ENCODE data around the gene CFH.

Gene CFH

GRCh38 chr1:196608390-196609369, 43.2 kb upstream of the CFH start, which contains the start of gene KCNT2:
TSS of gene KCNT2 (minus strand) at chr1:196608440. CDS start at chr1:196608309, 131 bp downstream.
- Histone ChIP-seq H3K27ac (ENCODE audit: low read depth, low read length) (no peak within 1 kb of the TSS), H4K20me1 (ENCODE audit: control insufficient read depth, insufficient read depth, low read depth, low read length) (no peaks in the 10 kb centered on the region), H3F3A (ENCODE audit: control insufficient read depth, insufficient read depth) (no peaks in the 10 kb centered on the region), H3K4me2 (ENCODE audit: low read length) (no peak within 1 kb of the TSS), H3K36me3 (ENCODE audit: control insufficient read depth, low read length) (no peaks in the 10 kb centered on the region), H3K9me2 (replicated peaks; ENCODE audit: control insufficient read depth, low read length) (no peaks in the 10 kb centered on the region), H3K9me3 (ENCODE audit: control insufficient read depth, insufficient read depth, low read length) (no peaks in the 10 kb centered on the region), H3K4me1 (ENCODE audit: control insufficient read depth, low read length) (no peaks in the 10 kb centered on the region), H3K27me3 (ENCODE audit: control insufficient read depth, low read length) (no peaks in the 10 kb centered on the region), H3K4me3 (ENCODE audit: low read length) (no peak within 1 kb of the TSS), H3K79me2 (ENCODE audit: control insufficient read depth, low read length) (no peaks in the 10 kb centered on the region)
- TF ChIP-seq CTCF (IDR thresholded peaks at IDR 0.05; ENCODE audit: low read depth, low read length, poor library complexity, severe bottlenecking) (no peak), EZH2phosphoT487 (IDR thresholded peaks at IDR 0.05; ENCODE audit: borderline replicate concordance, low read length) (no peak)

GRCh38 chr1:196609370-196609737, 42.5 kb upstream of the CFH start:
- no peaks in the 10 kb centered on the region for H3F3A ChIP-seq (ENCODE audit: control insufficient read depth, insufficient read depth)
- no peaks in the 10 kb centered on the region for H4K20me1 ChIP-seq (ENCODE audit: control insufficient read depth, insufficient read depth, low read depth, low read length)
- no peaks in the 10 kb centered on the region; the same call in 1 of the 2 replicates for H3K9me3 ChIP-seq (ENCODE audit: control insufficient read depth, insufficient read depth, low read length)
- H3K36me3 ChIP-seq (ENCODE audit: control insufficient read depth, low read length) = no peaks in the 10 kb centered on the region
- TF ChIP-seq CTCF (IDR thresholded peaks at IDR 0.05; ENCODE audit: low read depth, low read length, poor library complexity, severe bottlenecking) (no peak), EZH2phosphoT487 (IDR thresholded peaks at IDR 0.05; ENCODE audit: borderline replicate concordance, low read length) (no peak)
- H3K27ac ChIP-seq (ENCODE audit: low read depth, low read length) = no peak overlapping the region
- H3K4me1 ChIP-seq (ENCODE audit: control insufficient read depth, low read length) = no peaks in the 10 kb centered on the region
- no peaks in the 10 kb centered on the region for H3K9me2 ChIP-seq (replicated peaks; ENCODE audit: control insufficient read depth, low read length)
- no peaks in the 10 kb centered on the region for H3K27me3 ChIP-seq (ENCODE audit: control insufficient read depth, low read length)
- H3K4me3 ChIP-seq (ENCODE audit: low read length) = no peak overlapping the region
- no peak overlapping the region for H3K4me2 ChIP-seq (ENCODE audit: low read length)
- H3K79me2 ChIP-seq (ENCODE audit: control insufficient read depth, low read length) = no peaks in the 10 kb centered on the region

GRCh38 chr1:196611873-196612272, 40.0 kb upstream of the CFH start:
- H3F3A ChIP-seq (ENCODE audit: control insufficient read depth, insufficient read depth) = no peaks in the 10 kb centered on the region
- no peak overlapping the region for H3K4me2 ChIP-seq (ENCODE audit: low read length)
- no peaks in the 10 kb centered on the region for H3K4me1 ChIP-seq (ENCODE audit: control insufficient read depth, low read length)
- TF ChIP-seq EZH2phosphoT487 (IDR thresholded peaks at IDR 0.05; ENCODE audit: borderline replicate concordance, low read length) (no peak), CTCF (IDR thresholded peaks at IDR 0.05; ENCODE audit: low read depth, low read length, poor library complexity, severe bottlenecking) (no peak)
- no peaks in the 10 kb centered on the region for H3K79me2 ChIP-seq (ENCODE audit: control insufficient read depth, low read length)
- H3K36me3 ChIP-seq (ENCODE audit: control insufficient read depth, low read length) = no peaks in the 10 kb centered on the region
- no peaks in the 10 kb centered on the region for H4K20me1 ChIP-seq (ENCODE audit: control insufficient read depth, insufficient read depth, low read depth, low read length)
- no peaks in the 10 kb centered on the region for H3K9me2 ChIP-seq (replicated peaks; ENCODE audit: control insufficient read depth, low read length)
- H3K4me3 ChIP-seq (ENCODE audit: low read length) = no peak overlapping the region
- H3K27me3 ChIP-seq (ENCODE audit: control insufficient read depth, low read length) = no peaks in the 10 kb centered on the region
- H3K27ac ChIP-seq (ENCODE audit: low read depth, low read length) = no peak overlapping the region
- no peaks in the 10 kb centered on the region; the same call in 1 of the 2 replicates for H3K9me3 ChIP-seq (ENCODE audit: control insufficient read depth, insufficient read depth, low read length)
